ENCODE data around the gene GLTP.

The GLTP gene

GRCh38 chr12:109842021-109842420 is 38.3 kb downstream of the GLTP start:
- DNase-seq (ENCODE audit: low read depth), result no peak

GRCh38 chr12:109841356-109841755 is 39.0 kb downstream of the GLTP start:
- no peak for DNase-seq (ENCODE audit: low read depth)

GRCh38 chr12:109840305-109841074 is 39.9 kb downstream of the GLTP start:
- no peak for DNase-seq (ENCODE audit: low read depth)

GRCh38 chr12:109839444-109839843 is 40.9 kb downstream of the GLTP start:
- DNase-seq (ENCODE audit: low read depth), result no peak

- no peak for DNase-seq (ENCODE audit: low read depth)
Measured at GRCh38 chr12:109836916-109837315, 43.4 kb downstream of the GLTP start.

- no peak for DNase-seq (ENCODE audit: low read depth)
Measured at GRCh38 chr12:109835827-109836226, 44.5 kb downstream of the GLTP start.

GRCh38 chr12:109833307-109834189 is 46.8 kb downstream of the GLTP start, which contains the start of gene TRPV4:
TSS of gene TRPV4 (minus strand) at chr12:109833398. CDS start at chr12:109814796, 18,602 bp downstream.
- DNase-seq (ENCODE audit: low read depth), result no peak

GRCh38 chr12:109832541-109833306 is 47.6 kb downstream of the GLTP start:
- DNase-seq (ENCODE audit: low read depth), result no peak

GRCh38 chr12:109831929-109832328 is 48.4 kb downstream of the GLTP start:
- DNase-seq (ENCODE audit: low read depth), result no peak

- no peak for DNase-seq (ENCODE audit: low read depth)
Measured at GRCh38 chr12:109831365-109831764, 49.0 kb downstream of the GLTP start.

- no peak for DNase-seq (ENCODE audit: low read depth)
Measured at GRCh38 chr12:109830718-109831117, 49.6 kb downstream of the GLTP start.

- DNase-seq (ENCODE audit: low read depth), result no peak
Measured at GRCh38 chr12:109830267-109830666, 50.1 kb downstream of the GLTP start.

GRCh38 chr12:109829667-109830066 is 50.7 kb downstream of the GLTP start:
- DNase-seq (ENCODE audit: low read depth), result no peak

- DNase-seq (ENCODE audit: low read depth), result no peak
Measured at GRCh38 chr12:109828754-109829511, 51.4 kb downstream of the GLTP start.

- no peak for DNase-seq (ENCODE audit: low read depth)
Measured at GRCh38 chr12:109827566-109828550, 52.5 kb downstream of the GLTP start.

GRCh38 chr12:109827080-109827479 is 53.3 kb downstream of the GLTP start:
- no peak for DNase-seq (ENCODE audit: low read depth)

GRCh38 chr12:109824731-109825130 is 55.6 kb downstream of the GLTP start:
- no peak for DNase-seq (ENCODE audit: low read depth)

- DNase-seq (ENCODE audit: low read depth), result no peak
Measured at GRCh38 chr12:109822951-109823411, 57.4 kb downstream of the GLTP start.

GRCh38 chr12:109822416-109822815 is 57.9 kb downstream of the GLTP start:
- DNase-seq (ENCODE audit: low read depth), result no peak

GRCh38 chr12:109821968-109822367 is 58.4 kb downstream of the GLTP start:
- DNase-seq (ENCODE audit: low read depth), result no peak

Measured in activated T-cell treated with anti-CD3 and anti-CD28 coated beads for 48 hours (primary cell).